HCT116 (cell line): Measurements from ENCODE around the gene APOM. TPM values are rescaled to one million over a fixed set of nuclear protein-coding genes. Genes with fewer than 3 reads are reported as not detected.

Source experiments
- ATAC-seq: fragments of 200-7000 bp; cut with Tn5 transposase; 2 replicates; pipeline ENCODE4 v1.9.1; 2020; ENCODE audit warnings: mild to moderate bottlenecking, moderate library complexity
- BruUV-seq: library from RNA; stranded (reverse); fragments of 400-500 nt; replicated peaks from 2 replicates; lab custom pipeline; 2021; lab: Mats Ljungman, UMichigan
- CTCF ChIA-PET: fragments of 300-600 bp; sonication (Branson Sonifier 250); formaldehyde crosslinking; loops from one replicate; lab custom pipeline; 2021; ENCODE audit warnings: antibody characterized with exemption; lab: Charles Lee
- POLR2A ChIA-PET: fragments of 300-600, 350-600 bp; sonication (Branson Sonifier 250); formaldehyde crosslinking; loops from one replicate; lab custom pipeline; 2021; ENCODE audit warnings: antibody characterized with exemption; lab: Charles Lee
- RAD21 ChIA-PET, 2 experiments: fragments of 300-600 bp; sonication (Branson Sonifier 250); formaldehyde crosslinking; loops; one replicate each; lab custom pipeline; 2023; ENCODE audit warnings: low total read pairs in 2 of 2; ENCODE audit not compliant: uncharacterized antibody in 2 of 2, unreplicated experiment in 2 of 2, low non-redundant PET in 1 of 2; lab: Charles Lee
- DNase-seq: peaks from one replicate; pipeline ENCODE4 v3.0.0-alpha.2; 2010; ENCODE audit warnings: low read depth, low spot score
- H2AFZ ChIP-seq: fragments of 200-600 bp; shearing (Covaris generic), sonication (generic); 2 replicates; pipeline ENCODE4 v1.6.1; 2017; ENCODE audit warnings: low read depth, mixed run types, mixed read lengths, antibody characterized with exemption, low read length; ENCODE audit not compliant: poor library complexity, severe bottlenecking
- H3K27ac ChIP-seq: 2 replicates; pipeline ENCODE4 v1.5.1; 2012; ENCODE audit warnings: low read depth, low read length
- H3K27me3 ChIP-seq: fragments of 200-600 bp; sonication (generic); 2 replicates; pipeline ENCODE4 v1.6.1; 2016; ENCODE audit warnings: mixed run types, low read length, mixed read lengths; ENCODE audit not compliant: insufficient read depth
- H3K36me3 ChIP-seq, 2 experiments: fragments of 200-500 bp in 1 of 2; fragments of 200-600 bp in 1 of 2; sonication (Bioruptor generic) in 1 of 2; sonication (generic) in 1 of 2; 2 replicates each; pipeline versions ENCODE4 v1.5.1 to v1.6.1; 2014 to 2016; ENCODE audit warnings: low read length in 2 of 2, inconsistent platforms in 1 of 2, mixed read lengths in 1 of 2, mixed run types in 1 of 2; ENCODE audit not compliant: insufficient read depth in 2 of 2, control insufficient read depth in 1 of 2
- H3K4me1 ChIP-seq, 2 experiments: fragments of 200-600 bp in 1 of 2; sonication (generic) in 1 of 2; 2 replicates each; pipeline versions ENCODE4 v1.5.1 to v1.6.1; 2012 to 2017; ENCODE audit warnings: low read length in 2 of 2, inconsistent platforms in 1 of 2, mild to moderate bottlenecking in 1 of 2, mixed read lengths in 1 of 2, mixed run types in 1 of 2, moderate library complexity in 1 of 2; ENCODE audit not compliant: insufficient read depth in 2 of 2, control insufficient read depth in 1 of 2
- H3K4me2 ChIP-seq: fragments of 200-600 bp; sonication (generic); 2 replicates; pipeline ENCODE4 v1.6.1; 2017; ENCODE audit warnings: mixed run types, low read length, mixed read lengths
- H3K4me3 ChIP-seq, 2 experiments: fragments of 200-600 bp in 1 of 2; sonication (generic) in 1 of 2; replicated peaks in 1 of 2; 2 replicates each; pipeline ENCODE4 v1.5.1; 2011 to 2016; ENCODE audit warnings: low read length in 2 of 2, control low read depth in 1 of 2, low read depth in 1 of 2, mild to moderate bottlenecking in 1 of 2, mixed read lengths in 1 of 2, mixed run types in 1 of 2
- H3K79me2 ChIP-seq: fragments of 200-600 bp; sonication (generic); 2 replicates; pipeline ENCODE4 v1.6.1; 2017; ENCODE audit warnings: mild to moderate bottlenecking, mixed run types, low read length, moderate library complexity, mixed read lengths; ENCODE audit not compliant: insufficient read depth
- H3K9ac ChIP-seq: fragments of 200-600 bp; sonication (generic); 2 replicates; pipeline ENCODE4 v1.6.1; 2016; ENCODE audit warnings: low read length, mixed read lengths
- H3K9me2 ChIP-seq: fragments of 200-600 bp; sonication (generic), shearing (Covaris generic); 2 replicates; pipeline ENCODE4 v1.6.1; 2017; ENCODE audit warnings: mixed run types, mild to moderate bottlenecking, moderate library complexity; ENCODE audit not compliant: insufficient read depth
- H3K9me3 ChIP-seq, 2 experiments: fragments of 200-500 bp in 1 of 2; fragments of 200-600 bp in 1 of 2; sonication (Bioruptor generic) in 1 of 2; sonication (generic) in 1 of 2; 2 replicates each; pipeline ENCODE4 v1.6.1; 2014 to 2017; ENCODE audit warnings: low read length in 2 of 2, mixed read lengths in 2 of 2, inconsistent platforms in 1 of 2, low read depth in 1 of 2, mild to moderate bottlenecking in 1 of 2, mixed run types in 1 of 2, moderate library complexity in 1 of 2; ENCODE audit not compliant: control insufficient read depth in 1 of 2, insufficient read depth in 1 of 2
- H4K20me1 ChIP-seq: fragments of 200-600 bp; sonication (generic), shearing (Covaris generic); 2 replicates; pipeline ENCODE4 v1.6.1; 2017; ENCODE audit warnings: mixed run types, mild to moderate bottlenecking, moderate library complexity; ENCODE audit not compliant: insufficient read depth
- CBX3 ChIP-seq: IDR thresholded peaks from 2 replicates; pipeline ENCODE4 v1.6.1; 2012; ENCODE audit warnings: low read depth
- EGR1 ChIP-seq: IDR thresholded peaks from 2 replicates; pipeline ENCODE4 v1.6.1; 2012; ENCODE audit warnings: low read depth
- ELF1 ChIP-seq: IDR thresholded peaks from 2 replicates; pipeline ENCODE4 v1.6.1; 2012; ENCODE audit warnings: low read depth, borderline replicate concordance
- EZH2 ChIP-seq: fragments of 200-600 bp; sonication (generic); IDR thresholded peaks from 2 replicates; pipeline ENCODE4 v1.6.1; 2017; ENCODE audit warnings: antibody characterized with exemption, mixed run types
- EZH2phosphoT487 ChIP-seq: fragments of 200-600 bp; IDR thresholded peaks from 2 replicates; pipeline ENCODE4 v1.6.1; 2018; ENCODE audit warnings: antibody characterized with exemption, borderline replicate concordance
- FOSL1 ChIP-seq: IDR thresholded peaks from 2 replicates; pipeline ENCODE4 v1.6.1; 2012; ENCODE audit warnings: low read depth
- JUND ChIP-seq: IDR thresholded peaks from 2 replicates; pipeline ENCODE4 v1.6.1; 2012
- POLR2AphosphoS5 ChIP-seq: IDR thresholded peaks from 2 replicates; pipeline ENCODE4 v1.6.1; 2011; ENCODE audit warnings: mild to moderate bottlenecking, low read depth, low read length, moderate library complexity
- RAD21 ChIP-seq: IDR thresholded peaks from 2 replicates; pipeline ENCODE4 v1.6.1; 2012; ENCODE audit warnings: low read depth, mild to moderate bottlenecking
- SP1 ChIP-seq: IDR thresholded peaks from 2 replicates; pipeline ENCODE4 v1.6.1; 2012; ENCODE audit warnings: low read depth
- SRF ChIP-seq: IDR thresholded peaks from 2 replicates; pipeline ENCODE4 v1.6.1; 2012; ENCODE audit warnings: low read depth
- TCF7L2 ChIP-seq: IDR thresholded peaks from 2 replicates; pipeline ENCODE4 v1.7.0; 2011; ENCODE audit warnings: borderline replicate concordance, inconsistent platforms; ENCODE audit not compliant: insufficient read depth, insufficient read length; ENCODE audit errors: extremely low read depth
- YY1 ChIP-seq: IDR thresholded peaks from 2 replicates; pipeline ENCODE4 v1.6.1; 2011; ENCODE audit warnings: low read length, low read depth, moderate library complexity, mild to moderate bottlenecking; ENCODE audit not compliant: insufficient replicate concordance; ENCODE audit errors: extremely low read depth
- intact Hi-C: fragments of 100-400 bp; cut with micrococcal nuclease; formaldehyde crosslinking; loops from 2 replicates; pipeline ENCODE4 v1.10.0; 2022
- total RNA-seq: library from RNA; stranded (reverse); gene quantifications from one replicate; pipeline ENCODE4 v1.2.1, GENCODE V29; 2021; ENCODE audit not compliant: unreplicated experiment
- TF ChIP-seq, protein P1 (sequence below): IDR thresholded peaks from 2 replicates; pipeline ENCODE4 v1.6.1; 2011; ENCODE audit warnings: mild to moderate bottlenecking, low read length, moderate library complexity; ENCODE audit not compliant: insufficient replicate concordance; ENCODE audit errors: extremely low read depth
- TF ChIP-seq, protein P2 (sequence below): IDR thresholded peaks from 2 replicates; pipeline ENCODE4 v1.6.1; 2012
- TF ChIP-seq, protein P3 (sequence below): IDR thresholded peaks from 2 replicates; pipeline ENCODE4 v1.6.1; 2012

The APOM gene
- total RNA-seq, 1 experiment from 2014 or later: 2.2 TPM

DNA sequence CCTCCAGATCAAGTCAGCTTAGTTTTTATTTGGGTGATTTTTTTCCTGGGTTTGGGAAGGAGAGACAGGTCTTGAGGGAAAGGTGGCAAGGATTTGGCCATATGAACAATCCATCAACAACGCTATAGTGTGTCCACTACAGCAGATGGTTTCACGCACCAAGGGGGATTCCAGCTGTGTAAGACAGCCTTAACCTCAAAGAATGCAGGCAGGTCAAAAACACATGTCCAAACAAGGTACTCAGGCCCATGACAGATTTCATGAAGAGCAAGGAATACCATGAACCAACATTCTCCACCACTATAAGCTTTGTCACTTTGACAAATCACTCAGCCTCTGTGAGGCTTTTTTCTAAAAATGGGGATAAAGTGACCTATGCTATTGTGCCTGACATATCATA is 38.7 kb upstream of the APOM start:
- intact Hi-C loops: no loop called here
- H3K79me2 ChIP-seq: peaks cover 12% of the 10 kb centered on the region
- peaks cover 1 to 12% of the 10 kb centered on the region in 2 experiments; a peak in 3 of 4 replicates for H3K4me1 ChIP-seq
- H4K20me1 ChIP-seq: no peaks in the 10 kb centered on the region
- H2AFZ ChIP-seq: no peak overlapping the region
- POLR2A ChIA-PET: no interaction called here
- TF ChIP-seq YY1: no peak
- TF ChIP-seq EZH2phosphoT487: no peak
- no peak for TF ChIP-seq EGR1
- no peak for TF ChIP-seq JUND
- TF ChIP-seq TCF7L2: no peak
- TF ChIP-seq POLR2AphosphoS5: no peak
- no peak for TF ChIP-seq ELF1
- TF ChIP-seq, protein P1, sequence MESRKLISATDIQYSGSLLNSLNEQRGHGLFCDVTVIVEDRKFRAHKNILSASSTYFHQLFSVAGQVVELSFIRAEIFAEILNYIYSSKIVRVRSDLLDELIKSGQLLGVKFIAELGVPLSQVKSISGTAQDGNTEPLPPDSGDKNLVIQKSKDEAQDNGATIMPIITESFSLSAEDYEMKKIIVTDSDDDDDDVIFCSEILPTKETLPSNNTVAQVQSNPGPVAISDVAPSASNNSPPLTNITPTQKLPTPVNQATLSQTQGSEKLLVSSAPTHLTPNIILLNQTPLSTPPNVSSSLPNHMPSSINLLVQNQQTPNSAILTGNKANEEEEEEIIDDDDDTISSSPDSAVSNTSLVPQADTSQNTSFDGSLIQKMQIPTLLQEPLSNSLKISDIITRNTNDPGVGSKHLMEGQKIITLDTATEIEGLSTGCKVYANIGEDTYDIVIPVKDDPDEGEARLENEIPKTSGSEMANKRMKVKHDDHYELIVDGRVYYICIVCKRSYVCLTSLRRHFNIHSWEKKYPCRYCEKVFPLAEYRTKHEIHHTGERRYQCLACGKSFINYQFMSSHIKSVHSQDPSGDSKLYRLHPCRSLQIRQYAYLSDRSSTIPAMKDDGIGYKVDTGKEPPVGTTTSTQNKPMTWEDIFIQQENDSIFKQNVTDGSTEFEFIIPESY: no peak
- TF ChIP-seq, protein P2, sequence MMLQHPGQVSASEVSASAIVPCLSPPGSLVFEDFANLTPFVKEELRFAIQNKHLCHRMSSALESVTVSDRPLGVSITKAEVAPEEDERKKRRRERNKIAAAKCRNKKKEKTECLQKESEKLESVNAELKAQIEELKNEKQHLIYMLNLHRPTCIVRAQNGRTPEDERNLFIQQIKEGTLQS: no peak
- no peak for TF ChIP-seq SP1
- TF ChIP-seq EZH2: no peak
- TF ChIP-seq FOSL1: no peak
- no peak for TF ChIP-seq RAD21
- TF ChIP-seq CBX3: no peak
- TF ChIP-seq, protein P3, sequence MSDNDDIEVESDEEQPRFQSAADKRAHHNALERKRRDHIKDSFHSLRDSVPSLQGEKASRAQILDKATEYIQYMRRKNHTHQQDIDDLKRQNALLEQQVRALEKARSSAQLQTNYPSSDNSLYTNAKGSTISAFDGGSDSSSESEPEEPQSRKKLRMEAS: no peak
- TF ChIP-seq SRF: no peak
- TF ChIP-seq, all 23 proteins: peak for 0
- no peak overlapping the region for H3K4me3 ChIP-seq
- no peaks in the 10 kb centered on the region for H3K27me3 ChIP-seq
- ChIA-PET CTCF (no interaction called here), RAD21 (no interaction called here)
- no TSS peak for BruUV-seq
- ATAC-seq (no peak), DNase-seq (no peak)
- no peak overlapping the region for H3K27ac ChIP-seq
- no peak overlapping the region for H3K4me2 ChIP-seq
- no peak overlapping the region for H3K9ac ChIP-seq
- peaks cover 0 to 7% of the 10 kb centered on the region in 2 experiments; a peak in 2 of 4 replicates for H3K36me3 ChIP-seq
- H3K9me2 ChIP-seq: no peaks in the 10 kb centered on the region
- no peaks in the 10 kb centered on the region for H3K9me3 ChIP-seq
